Measurements from ENCODE around the gene APLN.

- no peak for TF ChIP-seq CTCF (IDR thresholded peaks at IDR 0.05; ENCODE audit: poor library complexity, severe bottlenecking)
- no peak for TF ChIP-seq POLR2AphosphoS5 (IDR thresholded peaks at IDR 0.05)
- TF ChIP-seq SMC3 (conservative IDR thresholded peaks at IDR 0.05; ENCODE audit: poor library complexity), result no peak
- no peak for TF ChIP-seq EZH2 (IDR thresholded peaks at IDR 0.05; ENCODE audit: borderline replicate concordance, insufficient read depth, low read length, poor library complexity, severe bottlenecking)
- TF ChIP-seq REST (IDR thresholded peaks at IDR 0.05; ENCODE audit: borderline replicate concordance), result no peak
- TF ChIP-seq TAF1 (IDR thresholded peaks at IDR 0.05; ENCODE audit: low read depth), result no peak
- TF ChIP-seq MXI1 (conservative IDR thresholded peaks at IDR 0.05; ENCODE audit: poor library complexity, severe bottlenecking), result no peak
- TF ChIP-seq EP300 (conservative IDR thresholded peaks at IDR 0.05; ENCODE audit: poor library complexity, severe bottlenecking), result no peak
Measured at GRCh38 chrX:129609395-129609794, 45.4 kb downstream of the APLN start.

Data from neural cell (in vitro differentiated cells).